SK-N-SH treated with all-trans-retinoic acid at 6 μM for 48 hours (cell line): ENCODE results near the gene MARCHF10.
A peak's percentile ranks its signal among the peaks of the same experiment; 100 is the strongest.

Experiments used
- ATAC-seq: fragments of 200-7000 bp; cut with Tn5 transposase; 3 replicates; pipeline ENCODE4 v1.9.1; 2020; ENCODE audit warnings: mild to moderate bottlenecking, moderate library complexity
- BACH2 ChIP-seq: fragments of 250-450 bp; sonication (Bioruptor Pico); IDR thresholded peaks from 2 replicates; pipeline ENCODE4 v1.9.0; 2021; ENCODE audit warnings: mild to moderate bottlenecking, borderline replicate concordance
- CREB5 ChIP-seq: fragments of 250-450 bp; sonication (Bioruptor Pico); IDR thresholded peaks from 2 replicates; pipeline ENCODE4 v1.5.1; 2020; ENCODE audit warnings: low read depth, mild to moderate bottlenecking, moderate library complexity
- CSDC2 ChIP-seq: fragments of 250-450 bp; sonication (Bioruptor Pico); IDR thresholded peaks from 2 replicates; pipeline ENCODE4 v1.5.0; 2020; ENCODE audit warnings: mild to moderate bottlenecking, moderate library complexity
- CSRNP3 ChIP-seq: fragments of 250-450 bp; sonication (Bioruptor Pico); IDR thresholded peaks from 2 replicates; pipeline ENCODE4 v1.5.1; 2021; ENCODE audit warnings: mild to moderate bottlenecking, moderate library complexity
- ESRRG ChIP-seq: fragments of 250-450 bp; sonication (Bioruptor Pico); IDR thresholded peaks from 2 replicates; pipeline ENCODE4 v1.6.1; 2021; ENCODE audit warnings: mild to moderate bottlenecking
- GLIS3 ChIP-seq: fragments of 250-450 bp; sonication (Bioruptor Pico); IDR thresholded peaks from 2 replicates; pipeline ENCODE4 v1.5.0; 2020; ENCODE audit warnings: mild to moderate bottlenecking, moderate library complexity
- ISL1 ChIP-seq: fragments of 250-450 bp; sonication (Bioruptor Pico); IDR thresholded peaks from 2 replicates; pipeline ENCODE4 v2.1.2; 2022; ENCODE audit warnings: mild to moderate bottlenecking, moderate library complexity
- OSR1 ChIP-seq: fragments of 250-450 bp; sonication (Bioruptor Pico); IDR thresholded peaks from 2 replicates; pipeline ENCODE4 v1.8.0; 2022; ENCODE audit warnings: moderate library complexity, mild to moderate bottlenecking, inconsistent platforms
- PATZ1 ChIP-seq: fragments of 250-450 bp; sonication (Bioruptor Pico); IDR thresholded peaks from 2 replicates; pipeline ENCODE4 v1.8.0; 2020; ENCODE audit warnings: mild to moderate bottlenecking, moderate library complexity, borderline replicate concordance
- POU6F1 ChIP-seq: fragments of 250-450 bp; sonication (Bioruptor Pico); IDR thresholded peaks from 2 replicates; pipeline ENCODE4 v1.8.0; 2021; ENCODE audit warnings: low read depth, mild to moderate bottlenecking, moderate library complexity, borderline replicate concordance
- PPARA ChIP-seq: fragments of 250-450 bp; sonication (Bioruptor Pico); IDR thresholded peaks from 2 replicates; pipeline ENCODE4 v1.5.0; 2020; ENCODE audit warnings: mild to moderate bottlenecking, borderline replicate concordance
- RARB ChIP-seq: fragments of 250-450 bp; sonication (Bioruptor Pico); IDR thresholded peaks from 2 replicates; pipeline ENCODE4 v1.8.0; 2021; ENCODE audit warnings: mild to moderate bottlenecking, moderate library complexity
- SNAI2 ChIP-seq: fragments of 250-450 bp; sonication (Bioruptor Pico); IDR thresholded peaks from 2 replicates; pipeline ENCODE4 v1.5.0; 2020; ENCODE audit warnings: mild to moderate bottlenecking, moderate library complexity
- TCF4 ChIP-seq: fragments of 250-450 bp; sonication (Bioruptor Pico); IDR thresholded peaks from 2 replicates; pipeline ENCODE4 v1.8.0; 2021; ENCODE audit warnings: mild to moderate bottlenecking, moderate library complexity, borderline replicate concordance
- TOX ChIP-seq: fragments of 250-450 bp; sonication (Bioruptor Pico); IDR thresholded peaks from 2 replicates; pipeline ENCODE4 v1.8.0; 2021; ENCODE audit warnings: mild to moderate bottlenecking, moderate library complexity, borderline replicate concordance
- TSHZ2 ChIP-seq: fragments of 250-450 bp; sonication (Bioruptor Pico); IDR thresholded peaks from 2 replicates; pipeline ENCODE4 v1.5.0; 2020; ENCODE audit warnings: mild to moderate bottlenecking, moderate library complexity
- ZC3H10 ChIP-seq: fragments of 250-450 bp; sonication (Bioruptor Pico); IDR thresholded peaks from 2 replicates; pipeline ENCODE4 v1.5.1; 2021; ENCODE audit warnings: mild to moderate bottlenecking, moderate library complexity
- ZFP3 ChIP-seq: fragments of 250-450 bp; sonication (Bioruptor Pico); IDR thresholded peaks from 2 replicates; pipeline ENCODE4 v1.5.0; 2020; ENCODE audit warnings: mild to moderate bottlenecking, moderate library complexity
- ZNF565 ChIP-seq: fragments of 450-650 bp; formaldehyde crosslinking; conservative IDR thresholded peaks from 2 replicates; pipeline ENCODE4 v1.5.0; 2020; ENCODE audit warnings: low read depth, mild to moderate bottlenecking, moderate library complexity
- ZNF70 ChIP-seq: fragments of 450-650 bp; formaldehyde crosslinking; IDR thresholded peaks from 2 replicates; pipeline ENCODE4 v1.5.0; 2020; ENCODE audit warnings: mild to moderate bottlenecking, moderate library complexity
- ZNF8 ChIP-seq: fragments of 450-650 bp; formaldehyde crosslinking; IDR thresholded peaks from 2 replicates; pipeline ENCODE4 v1.5.0; 2020; ENCODE audit warnings: mild to moderate bottlenecking, moderate library complexity

Gene MARCHF10

GRCh38 chr17:62857526-62857925 is 49.4 kb upstream of the MARCHF10 start (continued):
- TF ChIP-seq TCF4 (CRISPR knock-in tag) (no peak), SNAI2 (CRISPR knock-in tag) (no peak), TSHZ2 (CRISPR knock-in tag) (no peak)
- TF ChIP-seq, all 23 proteins: peak for 0

- TF ChIP-seq PPARA (no peak), OSR1 (no peak), ZC3H10 (CRISPR knock-in tag) (no peak), BACH2 (CRISPR knock-in tag) (no peak), ZFP3 (CRISPR knock-in tag) (no peak)
- no peak for ATAC-seq
These were observed 48.5 kb upstream of the MARCHF10 start for GRCh38 chr17:62856594-62856993.

GRCh38 chr17:62855156-62855555 is 47.0 kb upstream of the MARCHF10 start:
- TF ChIP-seq POU6F1 (CRISPR knock-in tag) (no peak), ISL1 (CRISPR knock-in tag) (no peak), BACH2 (CRISPR knock-in tag) (no peak), ZNF8 (no peak), ESRRG (CRISPR knock-in tag) (no peak), CREB5 (CRISPR knock-in tag) (no peak), CSRNP3 (CRISPR knock-in tag) (no peak), TCF4 (CRISPR knock-in tag) (no peak), SNAI2 (CRISPR knock-in tag) (no peak), TSHZ2 (CRISPR knock-in tag) (no peak), RARB (CRISPR knock-in tag) (no peak), ZNF70 (CRISPR knock-in tag) (no peak), OSR1 (no peak), CSDC2 (CRISPR knock-in tag) (no peak), PPARA (no peak)
- ATAC-seq = no peak

GRCh38 chr17:62854098-62854680 is 46.1 kb upstream of the MARCHF10 start:
- peak; percentile 50 for ATAC-seq
- TF ChIP-seq TCF4 (CRISPR knock-in tag) (no peak), ISL1 (CRISPR knock-in tag) (no peak), ZC3H10 (CRISPR knock-in tag) (no peak), ESRRG (CRISPR knock-in tag) (no peak), PATZ1 (no peak), GLIS3 (CRISPR knock-in tag) (no peak), ZFP3 (CRISPR knock-in tag) (no peak), TOX (CRISPR knock-in tag) (no peak), BACH2 (CRISPR knock-in tag) (no peak), ZNF70 (CRISPR knock-in tag) (no peak), POU6F1 (CRISPR knock-in tag) (no peak), ZNF565 (CRISPR knock-in tag) (no peak), PPARA (no peak), OSR1 (no peak)
